Endothelial cell of umbilical vein (primary cell): ENCODE measurements around the gene METTL13. TPM values are rescaled to one million over a fixed set of nuclear protein-coding genes. Genes with fewer than 3 reads are reported as not detected.

Experiments
- BruUV-seq: library from RNA; stranded (reverse); fragments of 400-500 nt; replicated peaks from 2 replicates; lab custom pipeline; 2021; lab: Mats Ljungman, UMichigan
- CTCF ChIA-PET: fragments of 300-600, 350-600 bp; sonication (Branson Sonifier 250); formaldehyde crosslinking; loops from one replicate; lab custom pipeline; 2021; ENCODE audit warnings: antibody characterized with exemption, inconsistent platforms; lab: Charles Lee
- POLR2A ChIA-PET: fragments of 300-600, 350-600 bp; sonication (Branson Sonifier 250); formaldehyde crosslinking; loops from one replicate; lab custom pipeline; 2021; ENCODE audit warnings: antibody characterized with exemption, inconsistent platforms; lab: Charles Lee
- DNase-seq: peaks from one replicate; pipeline ENCODE4 v3.0.0-alpha.2; 2011; ENCODE audit warnings: low read depth, low spot score
- FAIRE-seq: peaks from 2 replicates; lab custom pipeline; 2011; peaks lifted over from hg19 to GRCh38; lab: Jason Lieb, UNC
- H2AFZ ChIP-seq: 2 replicates; pipeline ENCODE4 v1.6.0; 2012; ENCODE audit warnings: low read depth, low read length, control low read depth, inconsistent platforms
- H3K27ac ChIP-seq: 2 replicates; pipeline ENCODE4 v1.5.1; 2011; ENCODE audit warnings: low read depth, mild to moderate bottlenecking, control low read depth, low read length, moderate library complexity; ENCODE audit not compliant: insufficient read depth
- H3K27me3 ChIP-seq, 2 experiments: 2 replicates each; pipeline versions ENCODE4 v1.6.0 to v1.6.1; 2011; ENCODE audit warnings: low read length in 2 of 2, mixed read lengths in 1 of 2; ENCODE audit not compliant: control insufficient read depth in 2 of 2, insufficient read depth in 2 of 2
- H3K36me3 ChIP-seq, 2 experiments: 2 replicates in 1 of 2; 3 replicates in 1 of 2; pipeline ENCODE4 v1.5.1; 2011; ENCODE audit warnings: low read length in 2 of 2, mild to moderate bottlenecking in 1 of 2, moderate library complexity in 1 of 2; ENCODE audit not compliant: control insufficient read depth in 2 of 2, insufficient read depth in 2 of 2; ENCODE audit errors: extremely low read depth in 1 of 2
- H3K4me1 ChIP-seq: 3 replicates; pipeline ENCODE4 v1.5.1; 2011; ENCODE audit warnings: mild to moderate bottlenecking, low read length; ENCODE audit not compliant: control insufficient read depth, insufficient read depth; ENCODE audit errors: extremely low read depth
- H3K4me2 ChIP-seq: 2 replicates; pipeline ENCODE4 v1.6.1; 2011; ENCODE audit warnings: low read length, control low read depth, mixed read lengths; ENCODE audit not compliant: insufficient read depth
- H3K4me3 ChIP-seq, 3 experiments: fragments of 200-600 bp in 1 of 3; sonication (generic), shearing (Covaris generic) in 1 of 3; replicated peaks in 1 of 3; 2 replicates each; pipeline ENCODE4 v1.5.1; 2011 to 2016; ENCODE audit warnings: control low read depth in 3 of 3, low read length in 3 of 3, mild to moderate bottlenecking in 2 of 3, inconsistent platforms in 1 of 3, low read depth in 1 of 3, moderate library complexity in 1 of 3; ENCODE audit not compliant: insufficient read depth in 1 of 3
- H3K79me2 ChIP-seq: 2 replicates; pipeline ENCODE4 v1.6.0; 2012; ENCODE audit warnings: low read length, inconsistent platforms; ENCODE audit not compliant: control insufficient read depth, insufficient read depth
- H3K9ac ChIP-seq: replicated peaks from 2 replicates; pipeline ENCODE3; 2011; ENCODE audit warnings: low read length, control low read depth; ENCODE audit not compliant: insufficient read depth; ENCODE audit errors: extremely low read depth
- H3K9me1 ChIP-seq: replicated peaks from 3 replicates; pipeline ENCODE4 v1.6.0; 2011; ENCODE audit warnings: mild to moderate bottlenecking, low read length; ENCODE audit not compliant: control insufficient read depth, insufficient read depth; ENCODE audit errors: extremely low read depth
- H3K9me3 ChIP-seq: replicated peaks from 2 replicates; pipeline ENCODE4 v1.5.1; 2012; ENCODE audit warnings: low read length, inconsistent platforms; ENCODE audit not compliant: control insufficient read depth, insufficient read depth
- H4K20me1 ChIP-seq: replicated peaks from 2 replicates; pipeline ENCODE3; 2011; ENCODE audit warnings: mild to moderate bottlenecking, low read length; ENCODE audit not compliant: control insufficient read depth, insufficient read depth; ENCODE audit errors: extremely low read depth
- EZH2 ChIP-seq: IDR thresholded peaks from 2 replicates; pipeline ENCODE4 v1.6.1; 2012; ENCODE audit warnings: borderline replicate concordance, low read depth, mild to moderate bottlenecking, moderate library complexity, low read length, inconsistent platforms; ENCODE audit not compliant: severe bottlenecking
- FOS ChIP-seq: IDR thresholded peaks from 2 replicates; pipeline ENCODE4 v1.6.1; 2011; ENCODE audit warnings: mild to moderate bottlenecking, low read length, moderate library complexity, borderline replicate concordance; ENCODE audit not compliant: insufficient read depth
- GATA2 ChIP-seq: IDR thresholded peaks from 2 replicates; pipeline ENCODE4 v1.7.0; 2011; ENCODE audit warnings: low read depth, mild to moderate bottlenecking, moderate library complexity, mixed read lengths, low read length; ENCODE audit not compliant: insufficient read length, insufficient read depth
- JUN ChIP-seq: IDR thresholded peaks from 2 replicates; pipeline ENCODE4 v1.6.1; 2011; ENCODE audit warnings: borderline replicate concordance, low read depth; ENCODE audit not compliant: insufficient read length, insufficient read depth
- MYC ChIP-seq: IDR thresholded peaks from one replicate; pipeline ENCODE4 v1.6.1; 2011; ENCODE audit warnings: mild to moderate bottlenecking, low read depth, low read length
- POLR2A ChIP-seq: IDR thresholded peaks from 2 replicates; pipeline ENCODE4 v1.6.1; 2012; ENCODE audit warnings: low read depth, mild to moderate bottlenecking, control low read depth, low read length
- POLR2AphosphoS5 ChIP-seq: IDR thresholded peaks from 2 replicates; pipeline ENCODE4 v1.6.1; 2012; ENCODE audit warnings: low read depth, mild to moderate bottlenecking, control low read depth, low read length, moderate library complexity; ENCODE audit not compliant: insufficient read depth
- dilution Hi-C: fragments of 300-500 bp; cut with MboI; formaldehyde crosslinking; loops from one replicate; pipeline ENCODE4 v1.15.0; 2019; ENCODE audit warnings: low sequenced_read_pairs; ENCODE audit not compliant: extremely low pct_ligation_motif_present
- intact Hi-C: fragments of 100-400 bp; cut with micrococcal nuclease; formaldehyde crosslinking; loops from one replicate; pipeline ENCODE4 v1.10.0; 2022
- polyA plus RNA-seq, 4 experiments: library from polyadenylated mRNA; depleted of rRNA in 3 of 4; stranded (reverse) in 3 of 4; unstranded in 1 of 4; fragments of >200 nt; gene quantifications; 2 replicates each; pipeline versions ENCODE4 v1.2.1 to v1.2.3, GENCODE V29; 2011 to 2012; ENCODE audit warnings: missing spikeins in 1 of 4
- total RNA-seq: library from RNA; stranded (reverse); gene quantifications from 2 replicates; pipeline ENCODE4 v1.2.3, GENCODE V29; 2021
- TF ChIP-seq, protein P1 (sequence below), 2 donors: IDR thresholded peaks; 1 replicate in 1 of 2; 2 replicates in 1 of 2; pipeline ENCODE4 v1.5.1; 2011; ENCODE audit warnings: low read length in 2 of 2, mild to moderate bottlenecking in 2 of 2, moderate library complexity in 2 of 2, control low read depth in 1 of 2, inconsistent platforms in 1 of 2, low read depth in 1 of 2; ENCODE audit not compliant: insufficient read depth in 1 of 2; ENCODE audit errors: extremely low read depth in 1 of 2
- TF ChIP-seq, protein P2 (sequence below): IDR thresholded peaks from 2 replicates; pipeline ENCODE4 v1.6.1; 2011; ENCODE audit not compliant: insufficient read depth, insufficient read length

The METTL13 gene
- total and polyA plus RNA-seq, 2 donors (not counting 3 experiments of a cell fraction or from before 2014, with no cell fraction given) = 21.2 to 26.5 TPM

GRCh38 chr1:171736196-171736595 is 45.3 kb upstream of the METTL13 start:
- intact Hi-C loops (no loop called here), dilution Hi-C loops (no loop called here)
- Histone ChIP-seq H3K4me3 (no peak overlapping the region), H3K9ac (no peak overlapping the region), H3K4me2 (no peak overlapping the region), H2AFZ (no peak overlapping the region), H4K20me1 (no peaks in the 10 kb centered on the region), H3K27ac (no peak overlapping the region), H3K4me1 (peaks cover 21% of the 10 kb centered on the region), H3K9me3 (no peaks in the 10 kb centered on the region), H3K36me3 (peaks cover 2 to 4% of the 10 kb centered on the region in 2 experiments), H3K27me3 (no peaks in the 10 kb centered on the region), H3K9me1 (no peaks in the 10 kb centered on the region), H3K79me2 (peaks cover 9% of the 10 kb centered on the region)
- BruUV-seq = no TSS peak
- DNase-seq (no peak), FAIRE-seq (no peak)
- TF ChIP-seq GATA2 (no peak), MYC (no peak), EZH2 (no peak), POLR2A (no peak), FOS (no peak), POLR2AphosphoS5 (no peak), JUN (no peak)
- TF ChIP-seq, protein P1, sequence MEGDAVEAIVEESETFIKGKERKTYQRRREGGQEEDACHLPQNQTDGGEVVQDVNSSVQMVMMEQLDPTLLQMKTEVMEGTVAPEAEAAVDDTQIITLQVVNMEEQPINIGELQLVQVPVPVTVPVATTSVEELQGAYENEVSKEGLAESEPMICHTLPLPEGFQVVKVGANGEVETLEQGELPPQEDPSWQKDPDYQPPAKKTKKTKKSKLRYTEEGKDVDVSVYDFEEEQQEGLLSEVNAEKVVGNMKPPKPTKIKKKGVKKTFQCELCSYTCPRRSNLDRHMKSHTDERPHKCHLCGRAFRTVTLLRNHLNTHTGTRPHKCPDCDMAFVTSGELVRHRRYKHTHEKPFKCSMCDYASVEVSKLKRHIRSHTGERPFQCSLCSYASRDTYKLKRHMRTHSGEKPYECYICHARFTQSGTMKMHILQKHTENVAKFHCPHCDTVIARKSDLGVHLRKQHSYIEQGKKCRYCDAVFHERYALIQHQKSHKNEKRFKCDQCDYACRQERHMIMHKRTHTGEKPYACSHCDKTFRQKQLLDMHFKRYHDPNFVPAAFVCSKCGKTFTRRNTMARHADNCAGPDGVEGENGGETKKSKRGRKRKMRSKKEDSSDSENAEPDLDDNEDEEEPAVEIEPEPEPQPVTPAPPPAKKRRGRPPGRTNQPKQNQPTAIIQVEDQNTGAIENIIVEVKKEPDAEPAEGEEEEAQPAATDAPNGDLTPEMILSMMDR (IDR thresholded peaks at IDR 0.05; ENCODE audit: extremely low read depth in 1 of 2, insufficient read depth in 1 of 2, low read depth in 1 of 2, low read length in 2 of 2) = no peak
- TF ChIP-seq, protein P2, sequence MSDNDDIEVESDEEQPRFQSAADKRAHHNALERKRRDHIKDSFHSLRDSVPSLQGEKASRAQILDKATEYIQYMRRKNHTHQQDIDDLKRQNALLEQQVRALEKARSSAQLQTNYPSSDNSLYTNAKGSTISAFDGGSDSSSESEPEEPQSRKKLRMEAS = no peak
- ChIA-PET POLR2A (no interaction called here), CTCF (interaction anchor here (2.2 kb wide), 1 partner anchor 20 kb away, joined by 8 read pairs; no protein-coding TSS in a partner anchor)
